ENCODE results near the gene CBX8. TPM values are rescaled to one million over a fixed set of nuclear protein-coding genes. Genes with fewer than 3 reads are reported as not detected.

CBX8 gene
- total and polyA plus RNA-seq, 2 of the 8 experiments (the other 6 are each of a cell fraction or from before 2014, with no cell fraction given), result 0.09 to 2.1 TPM

- peaks cover 0 to 11% of the 10 kb centered on the region in 2 experiments for H4K20me1 ChIP-seq (replicated peaks in 1 of 2; ENCODE audit: control insufficient read depth in 1 of 2, insufficient read depth in 2 of 2, low read length in 2 of 2)
- no peak overlapping the region for H3K4me3 ChIP-seq (ENCODE audit: extremely low read depth in 1 of 4, insufficient read depth in 2 of 4, low read depth in 3 of 4, low read length in 4 of 4)
- H2AFZ ChIP-seq (ENCODE audit: low read length), result no peak overlapping the region
- no peak overlapping the region for H3K14ac ChIP-seq (ENCODE audit: insufficient read length)
- no peak overlapping the region for H4K5ac ChIP-seq (ENCODE audit: insufficient read length, low read depth, low read length)
- no peaks in the 10 kb centered on the region for H3K79me1 ChIP-seq (ENCODE audit: low read depth, low read length)
- H3K4ac ChIP-seq (replicated peaks; ENCODE audit: insufficient read length, low read depth, low read length), result no peak overlapping the region
- H2BK12ac ChIP-seq (ENCODE audit: low read depth, low read length), result no peak overlapping the region
- no peak overlapping the region for H3K4me2 ChIP-seq (ENCODE audit: insufficient read depth in 1 of 2, low read depth in 2 of 2, low read length in 2 of 2)
- 89% methylated on average over 3 of the region's 7 CpGs; no CpG with 5 or more reads in 1 of the 2 experiments for WGBS, 2 experiments (ENCODE audit: extremely low coverage in 1 of 2, insufficient coverage in 1 of 2, insufficient read length in 1 of 2, insufficient replicate concordance in 2 of 2, low coverage in 1 of 2, low lambda C conversion rate in 2 of 2, missing lambda C conversion rate in 1 of 2)
- no peak for DNase-seq (ENCODE audit: low read depth in 1 of 2, low spot score in 2 of 2)
- TF ChIP-seq PHF8 (conservative IDR thresholded peaks at IDR 0.05; ENCODE audit: low read depth, low read length) (no peak), E2F6 (IDR thresholded peaks at IDR 0.05) (no peak), CHD2 (IDR thresholded peaks at IDR 0.05; ENCODE audit: low read length) (no peak), FOSL1 (IDR thresholded peaks at IDR 0.05; ENCODE audit: insufficient read depth, low read depth, low read length) (no peak), MAFK (IDR thresholded peaks at IDR 0.05; ENCODE audit: low read depth, low read length) (no peak), SRF (IDR thresholded peaks at IDR 0.05; ENCODE audit: low read depth, low read length) (no peak), JUND (IDR thresholded peaks at IDR 0.05; ENCODE audit: low read length) (no peak), EP300 (IDR thresholded peaks at IDR 0.05; ENCODE audit: borderline replicate concordance in 1 of 2, low read depth in 2 of 2, low read length in 2 of 2) (no peak), CEBPB (IDR thresholded peaks at IDR 0.05; ENCODE audit: low read depth, low read length) (no peak), EZH2 (IDR thresholded peaks at IDR 0.05; ENCODE audit: low read depth, low read length, severe bottlenecking) (no peak), POLR2A (IDR thresholded peaks at IDR 0.05; ENCODE audit: control extremely low read depth in 1 of 2, low read depth in 2 of 2, low read length in 2 of 2) (no peak), BCL11A (IDR thresholded peaks at IDR 0.05; ENCODE audit: low read depth in 2 of 2, low read length in 2 of 2) (no peak)
- H3K18ac ChIP-seq (ENCODE audit: extremely low read depth, low read length), result no peak overlapping the region
- H4K91ac ChIP-seq (replicated peaks; ENCODE audit: insufficient read length, low read length), result no peak overlapping the region
- no peak overlapping the region for H3K23ac ChIP-seq (ENCODE audit: insufficient read length)
- H3K4me1 ChIP-seq (replicated peaks in 1 of 4; ENCODE audit: control insufficient read depth in 3 of 4, insufficient read depth in 4 of 4, low read length in 3 of 4), result peaks cover 4 to 25% (median 14%) of the 10 kb centered on the region in 4 experiments
- H3K79me2 ChIP-seq (ENCODE audit: control insufficient read depth in 1 of 2, insufficient read depth in 2 of 2, low read length in 2 of 2), result no peaks in the 10 kb centered on the region
- no peak overlapping the region for H3K56ac ChIP-seq (replicated peaks; ENCODE audit: insufficient read length, low read depth, low read length)
- POLR2A ChIA-PET (ENCODE audit: partially characterized antibody), result interaction anchor here (1.0 to 10.4 kb wide), 3 partner anchors 34 to 46 kb away, joined by 3 to 77 read pairs (median 20); partner anchors contain the start of gene CBX2
- no peak overlapping the region for H4K8ac ChIP-seq (ENCODE audit: extremely low read depth, insufficient read depth, low read length)
- peaks cover 7 to 42% (median 36%) of the 10 kb centered on the region in 4 experiments for H3K27me3 ChIP-seq (replicated peaks in 1 of 4; ENCODE audit: control insufficient read depth in 3 of 4, extremely low read depth in 1 of 4, insufficient read depth in 3 of 4, low read length in 3 of 4)
- no peak for FAIRE-seq
- peaks cover 8% of the 10 kb centered on the region; the same call in 1 of the 2 replicates for H3K23me2 ChIP-seq (ENCODE audit: low read depth, low read length)
- no peak overlapping the region for H3K9ac ChIP-seq (replicated peaks in 1 of 4; ENCODE audit: extremely low read depth in 1 of 4, low read depth in 3 of 4, low read length in 3 of 4)
- CTCF ChIA-PET (ENCODE audit: partially characterized antibody), result interaction anchor here (0.7 to 7.6 kb wide), 16 partner anchors 10 to 262 kb away, joined by 3 to 94 read pairs (median 9); partner anchors contain the start of genes CBX2 and CBX4
- no peak overlapping the region for H2AK5ac ChIP-seq (ENCODE audit: low read depth, low read length)
- no peak overlapping the region for H2BK15ac ChIP-seq (ENCODE audit: low read length)
- H3K9me3 ChIP-seq (ENCODE audit: insufficient read depth in 2 of 2, low read depth in 1 of 2, low read length in 1 of 2), result no peaks in the 10 kb centered on the region
- H3K36me3 ChIP-seq (ENCODE audit: control insufficient read depth in 2 of 4, insufficient read depth in 4 of 4, low read length in 3 of 4), result 0 out of 8 replicates have a peak, but pooled peaks cover 0 to 1% (median 0%) of the 10 kb centered on the region in 4 experiments
- no peak overlapping the region for H2BK5ac ChIP-seq (ENCODE audit: low read depth, low read length)
- no peak overlapping the region for H2BK20ac ChIP-seq (ENCODE audit: low read length)
- H3K27ac ChIP-seq (ENCODE audit: low read depth, low read length), result no peak overlapping the region
- H2BK120ac ChIP-seq (replicated peaks; ENCODE audit: low read depth, low read length), result no peak overlapping the region
Observed at GRCh38 chr17:79742951-79743476, 53.9 kb downstream of the CBX8 start.

Data from H1 (cell line).